HG02763 (cell line): ENCODE measurements around the gene ACBD6.
"Not testable (repeated sequence)": the region's sequence is repeated elsewhere in the genome, so short reads cannot be mapped to it uniquely, and the experiment has no call there.

ENCODE experiments used
- ATAC-seq: cut with Tn5 transposase; IDR thresholded peaks from one replicate; pipeline ENCODE4 v1.9.1; 2021; ENCODE audit warnings: mild to moderate bottlenecking, moderate library complexity; ENCODE audit not compliant: unreplicated experiment

Gene ACBD6

GRCh38 chr1:180489976-180490375 is 12.4 kb downstream of the ACBD6 start:
- no peak for ATAC-seq

GRCh38 chr1:180489313-180489712 is 13.1 kb downstream of the ACBD6 start:
- no peak for ATAC-seq

GRCh38 chr1:180488661-180489060 is 13.7 kb downstream of the ACBD6 start:
- no peak for ATAC-seq

GRCh38 chr1:180486092-180486491 is 16.3 kb downstream of the ACBD6 start:
- ATAC-seq: no peak

GRCh38 chr1:180484490-180484889 is 17.9 kb downstream of the ACBD6 start:
- ATAC-seq: no peak

- ATAC-seq: no peak
These were observed 19.7 kb downstream of the ACBD6 start for GRCh38 chr1:180482425-180483275.

- ATAC-seq: no peak
These were observed 32.3 kb downstream of the ACBD6 start for GRCh38 chr1:180470031-180470430.

- ATAC-seq: no peak
These were observed 34.1 kb downstream of the ACBD6 start for GRCh38 chr1:180468311-180468710.

- no peak for ATAC-seq
These were observed 40.3 kb downstream of the ACBD6 start for GRCh38 chr1:180462102-180462501.

- ATAC-seq: not testable (repeated sequence)
These were observed 40.7 kb downstream of the ACBD6 start for GRCh38 chr1:180461682-180462081.

GRCh38 chr1:180458807-180459206 is 43.6 kb downstream of the ACBD6 start:
- no peak for ATAC-seq

GRCh38 chr1:180456191-180456590 is 46.2 kb downstream of the ACBD6 start:
- ATAC-seq: no peak

GRCh38 chr1:180451504-180451903 is 50.9 kb downstream of the ACBD6 start:
- ATAC-seq: no peak

- no peak for ATAC-seq
These were observed 57.9 kb downstream of the ACBD6 start for GRCh38 chr1:180444522-180444921.

GRCh38 chr1:180440335-180440734 is 62.0 kb downstream of the ACBD6 start:
- no peak for ATAC-seq

GRCh38 chr1:180435566-180435965 is 66.8 kb downstream of the ACBD6 start:
- no peak for ATAC-seq

GRCh38 chr1:180433873-180434272 is 68.5 kb downstream of the ACBD6 start:
- ATAC-seq: no peak

- no peak for ATAC-seq
These were observed 70.7 kb downstream of the ACBD6 start for GRCh38 chr1:180431683-180432082.

GRCh38 chr1:180428782-180429695 is 73.3 kb downstream of the ACBD6 start:
- no peak for ATAC-seq

GRCh38 chr1:180425952-180426351 is 76.4 kb downstream of the ACBD6 start:
- ATAC-seq: no peak

- ATAC-seq: no peak
These were observed 77.4 kb downstream of the ACBD6 start for GRCh38 chr1:180424848-180425457.
